ENCODE measurements around the gene UPK3A. TPM values are rescaled to one million over a fixed set of nuclear protein-coding genes. Genes with fewer than 3 reads are reported as not detected.
"Not testable (repeated sequence)": the region's sequence is repeated elsewhere in the genome, so short reads cannot be mapped to it uniquely, and the experiment has no call there.

The UPK3A gene
- total RNA-seq, 4 donors from 2014 or later, result not detected

GRCh38 chr22:45292731-45293442 is 8.1 kb downstream of the UPK3A start:
- intact Hi-C loops (cut with DNase I), result no loop called here
- Histone ChIP-seq H3K27me3 (no peaks in the 10 kb centered on the region), H3K4me3 (no peak overlapping the region), H3K4me1 (peaks cover 0 to 12% (median 7%) of the 10 kb centered on the region in 3 donors), H3K9me3 (no peaks in the 10 kb centered on the region), H3K27ac (no peak overlapping the region), H3K36me3 (no peaks in the 10 kb centered on the region)
- DNase-seq, result no peak
- 54 to 68% methylated on average over 14 to 22 of the region's 23 CpGs for WGBS, 2 donors
- TF ChIP-seq CTCF (IDR thresholded peaks at IDR 0.05), result no peak
- TF ChIP-seq POLR2A (IDR thresholded peaks at IDR 0.05), result no peak

- intact Hi-C loops (cut with DNase I), result no loop called here
Observed at GRCh38 chr22:45294030-45294429, 9.3 kb downstream of the UPK3A start.

GRCh38 chr22:45295004-45295403 is 10.3 kb downstream of the UPK3A start:
- WGBS, 2 donors, result 90 to 92% methylated on average over 6 of the region's 6 CpGs
- H3K4me3 ChIP-seq; DNase-seq; H3K27me3 ChIP-seq; intact Hi-C loops (cut with DNase I); H3K36me3 ChIP-seq; H3K27ac ChIP-seq; H3K9me3 ChIP-seq: not testable (repeated sequence)
- peaks cover 0 to 11% (median 5%) of the 10 kb centered on the region in 3 donors for H3K4me1 ChIP-seq

More at GRCh38 chr22:45294030-45294429, 9.3 kb downstream of the UPK3A start:
- Histone ChIP-seq H3K9me3 (no peaks in the 10 kb centered on the region), H3K27me3 (no peaks in the 10 kb centered on the region), H3K4me1 (peaks cover 0 to 12% (median 7%) of the 10 kb centered on the region in 3 donors), H3K36me3 (no peaks in the 10 kb centered on the region), H3K27ac (no peak overlapping the region), H3K4me3 (no peak overlapping the region)
- DNase-seq, result no peak
- WGBS, 2 donors, result 71 to 81% methylated on average over 5 to 6 of the region's 6 CpGs
- TF ChIP-seq CTCF (IDR thresholded peaks at IDR 0.05), result no peak
- TF ChIP-seq POLR2A (IDR thresholded peaks at IDR 0.05), result no peak

- intact Hi-C loops (cut with DNase I), result no loop called here
- 69 to 84% methylated on average over 4 of the region's 9 CpGs for WGBS, 2 donors
- TF ChIP-seq CTCF (IDR thresholded peaks at IDR 0.05), result no peak
- no peak for TF ChIP-seq POLR2A (IDR thresholded peaks at IDR 0.05)
Observed at GRCh38 chr22:45295492-45295891, 10.7 kb downstream of the UPK3A start.

GRCh38 chr22:45296628-45297297 is 12.0 kb downstream of the UPK3A start:
- TF ChIP-seq CTCF (IDR thresholded peaks at IDR 0.05), result no peak
- TF ChIP-seq POLR2A (IDR thresholded peaks at IDR 0.05), result no peak
- H3K4me1 ChIP-seq, result no peaks in the 10 kb centered on the region
- H3K4me3 ChIP-seq, result no peak overlapping the region
- H3K36me3 ChIP-seq, result no peaks in the 10 kb centered on the region
- H3K27ac ChIP-seq, result no peak overlapping the region
- no peaks in the 10 kb centered on the region for H3K27me3 ChIP-seq
- intact Hi-C loops (cut with DNase I), result no loop called here
- DNase-seq, result no peak
- 64 to 71% methylated on average over 12 to 13 of the region's 13 CpGs for WGBS, 2 donors
- H3K9me3 ChIP-seq, result no peaks in the 10 kb centered on the region

More at GRCh38 chr22:45295492-45295891, 10.7 kb downstream of the UPK3A start:
- Histone ChIP-seq H3K4me3 (no peak overlapping the region), H3K36me3 (no peaks in the 10 kb centered on the region), H3K27me3 (no peaks in the 10 kb centered on the region), H3K4me1 (peaks cover 0 to 6% (median under 1%) of the 10 kb centered on the region in 3 donors), H3K27ac (no peak overlapping the region), H3K9me3 (no peaks in the 10 kb centered on the region)
- DNase-seq, result no peak
